Epithelial cell of proximal tubule (primary cell): ENCODE results near the gene MIGA2. TPM values are rescaled to one million over a fixed set of nuclear protein-coding genes. Genes with fewer than 3 reads are reported as not detected.
A peak's percentile ranks its signal among the peaks of the same experiment; 100 is the strongest.

Source experiments
- DNase-seq: peaks from one replicate; pipeline ENCODE4 v3.0.0-alpha.2; 2011; ENCODE audit warnings: low read depth
- H3K4me3 ChIP-seq: 2 replicates; pipeline ENCODE4 v1.5.1; 2011; ENCODE audit warnings: low read depth, mild to moderate bottlenecking, low read length
- CTCF ChIP-seq: conservative IDR thresholded peaks from 2 replicates; pipeline ENCODE4 v1.5.1; 2012; ENCODE audit warnings: low read depth, mild to moderate bottlenecking, low read length
- total RNA-seq: library from RNA; depleted of rRNA; stranded (reverse); fragments of >200 nt; gene quantifications from 2 replicates; pipeline ENCODE4 v1.2.3, GENCODE V29; 2015

MIGA2 gene
- total RNA-seq, result 18.0 and 25.4 TPM in 2 replicates

GRCh38 chr9:129036241-129036922 lies at the start of gene MIGA2:
TSS of gene MIGA2 (plus strand) at chr9:129036626. CDS start at chr9:129040595, 3,969 bp downstream.
- DNase-seq, result peak; percentile 89
- no peak for TF ChIP-seq CTCF
- H3K4me3 ChIP-seq, result peak within 1 kb of the TSS; percentile 87

- H3K4me3 ChIP-seq, result no peak overlapping the region
- TF ChIP-seq CTCF, result no peak
- DNase-seq, result no peak
Observed at GRCh38 chr9:128986671-128987070, 49.8 kb upstream of the MIGA2 start.

- no peak overlapping the region for H3K4me3 ChIP-seq
- DNase-seq, result no peak
- TF ChIP-seq CTCF, result no peak
Observed at GRCh38 chr9:128987805-128988204, 48.6 kb upstream of the MIGA2 start.

- no peak for DNase-seq
- peak; percentile 33 for TF ChIP-seq CTCF
- no peak overlapping the region for H3K4me3 ChIP-seq
Observed at GRCh38 chr9:128992995-128993394, 43.4 kb upstream of the MIGA2 start.

GRCh38 chr9:128995791-128996190 lies 40.6 kb upstream of the MIGA2 start:
- DNase-seq, result no peak
- no peak overlapping the region for H3K4me3 ChIP-seq
- no peak for TF ChIP-seq CTCF

- DNase-seq, result no peak
- no peak for TF ChIP-seq CTCF
- H3K4me3 ChIP-seq, result no peak overlapping the region
Observed at GRCh38 chr9:128998462-128998861, 38.0 kb upstream of the MIGA2 start.

- no peak for TF ChIP-seq CTCF
- H3K4me3 ChIP-seq, result no peak overlapping the region
- DNase-seq, result no peak
Observed at GRCh38 chr9:128999581-129000206, 36.7 kb upstream of the MIGA2 start.
